ENCODE results near the gene BICDL1. TPM values are rescaled to one million over a fixed set of nuclear protein-coding genes. Genes with fewer than 3 reads are reported as not detected.
A peak's percentile ranks its signal among the peaks of the same experiment; 100 is the strongest.

The BICDL1 gene
- total and polyA plus RNA-seq, 2 experiments from 2014 or later, result not detected

DNA sequence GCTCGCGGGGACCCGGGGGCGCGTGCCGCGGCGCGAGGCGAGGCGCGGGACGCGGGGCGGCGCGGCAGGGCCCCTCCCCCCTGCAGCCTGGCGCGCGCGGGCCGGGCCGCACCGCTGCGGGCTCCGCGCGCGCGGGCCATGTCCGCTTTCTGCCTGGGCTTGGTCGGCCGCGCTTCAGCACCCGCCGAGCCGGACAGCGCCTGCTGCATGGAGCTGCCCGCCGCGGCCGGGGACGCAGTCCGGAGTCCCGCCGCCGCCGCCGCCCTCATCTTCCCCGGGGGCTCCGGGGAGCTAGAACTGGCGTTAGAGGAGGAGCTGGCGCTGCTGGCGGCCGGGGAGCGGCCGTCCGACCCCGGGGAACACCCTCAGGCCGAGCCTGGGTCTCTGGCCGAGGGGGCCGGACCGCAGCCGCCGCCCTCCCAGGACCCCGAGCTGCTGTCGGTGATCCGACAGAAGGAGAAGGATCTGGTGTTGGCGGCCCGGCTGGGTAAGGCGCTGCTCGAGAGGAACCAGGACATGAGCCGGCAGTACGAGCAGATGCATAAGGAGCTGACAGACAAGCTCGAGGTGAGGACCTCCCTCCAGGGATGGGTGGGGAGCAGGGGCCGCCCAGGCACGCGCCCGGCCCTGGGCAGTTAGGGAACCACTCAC lies 820 bp downstream of the BICDL1 start:
- Histone ChIP-seq H3K27me3 (replicated peaks; ENCODE audit: insufficient read depth) (peaks cover 51% of the 10 kb centered on the region), H3K4me3 (no peak overlapping the region)

DNA sequence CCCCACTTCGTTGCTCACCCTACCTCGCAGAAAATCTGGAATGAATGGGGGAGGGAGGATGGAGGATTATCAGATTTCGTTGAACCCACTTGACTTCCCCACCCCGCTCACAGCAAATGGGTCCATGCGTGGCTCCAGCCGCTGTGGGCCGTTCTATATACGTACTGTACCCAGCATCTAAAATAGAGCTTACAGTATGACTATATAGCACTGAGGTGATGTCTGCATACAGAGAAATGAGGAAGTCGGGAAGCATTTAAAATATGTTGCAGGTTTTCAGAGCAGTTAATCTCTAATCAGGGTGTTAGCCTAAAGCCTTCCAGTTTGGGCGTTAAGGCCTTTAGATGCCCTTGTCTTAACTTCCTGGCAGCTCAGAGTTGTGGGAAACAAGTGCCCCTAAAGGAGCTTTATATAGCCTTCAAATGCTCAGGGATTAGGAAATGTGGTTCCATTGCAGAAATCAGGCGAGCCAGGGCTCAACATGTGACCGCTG lies 1.4 kb downstream of the BICDL1 start:
- no peak overlapping the region for H2AFZ ChIP-seq
- in situ Hi-C loops (cut with MboI), result no loop called here

More for the DNA sequence above, 820 bp downstream of the BICDL1 start:
- H3F3A ChIP-seq (ENCODE audit: insufficient read depth), result 0 out of 2 replicates have a peak, but pooled peaks cover 7% of the 10 kb centered on the region
- 6% methylated on average over 33 to 47 of the region's 79 CpGs for WGBS, 2 experiments (ENCODE audit: low coverage in 1 of 2, low lambda C conversion rate in 2 of 2, missing lambda C conversion rate in 2 of 2)
- H3K79me2 ChIP-seq (ENCODE audit: insufficient read depth), result no peaks in the 10 kb centered on the region
- TF ChIP-seq EZH2 (IDR thresholded peaks at IDR 0.05; ENCODE audit: insufficient read depth, poor library complexity, severe bottlenecking), result no peak
- no peak for TF ChIP-seq EZH2phosphoT487 (IDR thresholded peaks at IDR 0.05; ENCODE audit: insufficient read depth, low read depth)
- no peak overlapping the region for H2AFZ ChIP-seq
- no peaks in the 10 kb centered on the region for H3K9me3 ChIP-seq (ENCODE audit: low read depth)
- H3K36me3 ChIP-seq (ENCODE audit: low read depth), result no peaks in the 10 kb centered on the region
- no peak overlapping the region for H3K27ac ChIP-seq
- H3K4me2 ChIP-seq (ENCODE audit: unreplicated experiment), result no peak overlapping the region
- in situ Hi-C loops (cut with MboI), result no loop called here
- H3K9ac ChIP-seq, result no peak overlapping the region
- DNase-seq, result peak; percentile 89
- H3K4me1 ChIP-seq (ENCODE audit: insufficient read depth), result no peaks in the 10 kb centered on the region
- H4K20me1 ChIP-seq (ENCODE audit: insufficient read depth), result no peaks in the 10 kb centered on the region
- no peaks in the 10 kb centered on the region for H3K9me2 ChIP-seq (ENCODE audit: insufficient read depth)

DNA sequence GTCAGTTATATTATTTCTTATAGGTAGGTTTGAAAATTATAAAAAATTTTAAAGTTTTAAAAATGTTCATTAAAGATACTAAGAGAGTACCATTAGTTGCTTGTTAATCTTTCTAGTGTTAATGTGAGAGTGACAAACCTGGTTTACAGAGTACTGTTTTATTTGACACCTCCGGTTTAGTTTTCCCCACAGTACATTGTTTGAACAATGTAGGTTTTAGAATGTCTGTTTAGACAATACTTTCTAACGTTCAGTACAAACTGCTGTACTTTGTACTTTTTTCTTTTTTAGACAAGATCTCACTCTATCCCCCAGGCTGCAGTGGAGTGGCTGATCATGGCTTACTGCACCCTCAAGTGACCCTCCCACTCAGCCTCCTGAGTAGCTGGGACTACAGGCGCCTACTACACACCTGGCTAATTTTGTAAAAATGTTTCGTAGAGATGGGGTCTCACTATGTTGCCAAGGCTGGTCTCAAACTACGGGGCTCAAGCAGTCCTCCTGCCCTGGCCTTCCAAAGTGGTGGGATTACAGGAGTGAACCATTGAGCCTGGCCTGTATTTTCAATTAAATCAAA lies 3.2 kb downstream of the BICDL1 start:
- no peaks in the 10 kb centered on the region for H3K79me2 ChIP-seq (ENCODE audit: insufficient read depth)
- WGBS, 2 experiments (ENCODE audit: low coverage in 1 of 2, low lambda C conversion rate in 2 of 2, missing lambda C conversion rate in 2 of 2), result 43 to 51% methylated on average over 5 of the region's 5 CpGs

More for the DNA sequence above, 1.4 kb downstream of the BICDL1 start:
- no peaks in the 10 kb centered on the region for H3K36me3 ChIP-seq (ENCODE audit: low read depth)
- no peaks in the 10 kb centered on the region for H3K9me2 ChIP-seq (ENCODE audit: insufficient read depth)
- H3K27me3 ChIP-seq (replicated peaks; ENCODE audit: insufficient read depth), result peaks cover 56% of the 10 kb centered on the region
- H3K4me1 ChIP-seq (ENCODE audit: insufficient read depth), result no peaks in the 10 kb centered on the region
- H3K4me3 ChIP-seq, result no peak overlapping the region
- 0 out of 2 replicates have a peak, but pooled peaks cover 7% of the 10 kb centered on the region for H3F3A ChIP-seq (ENCODE audit: insufficient read depth)
- H3K27ac ChIP-seq, result no peak overlapping the region
- no peaks in the 10 kb centered on the region for H4K20me1 ChIP-seq (ENCODE audit: insufficient read depth)
- no peaks in the 10 kb centered on the region for H3K79me2 ChIP-seq (ENCODE audit: insufficient read depth)
- WGBS, 2 experiments (ENCODE audit: low coverage in 1 of 2, low lambda C conversion rate in 2 of 2, missing lambda C conversion rate in 2 of 2), result 29 to 32% methylated on average over 12 of the region's 12 CpGs
- H3K9me3 ChIP-seq (ENCODE audit: low read depth), result no peaks in the 10 kb centered on the region
- DNase-seq, result no peak
- H3K9ac ChIP-seq, result no peak overlapping the region
- peak; percentile 40 for TF ChIP-seq EZH2 (IDR thresholded peaks at IDR 0.05; ENCODE audit: insufficient read depth, poor library complexity, severe bottlenecking)
- 0 out of 2 replicates have a peak, but pooled peaks have one; percentile 14 for TF ChIP-seq EZH2phosphoT487 (IDR thresholded peaks at IDR 0.05; ENCODE audit: insufficient read depth, low read depth)
- no peak overlapping the region for H3K4me2 ChIP-seq (ENCODE audit: unreplicated experiment)

DNA sequence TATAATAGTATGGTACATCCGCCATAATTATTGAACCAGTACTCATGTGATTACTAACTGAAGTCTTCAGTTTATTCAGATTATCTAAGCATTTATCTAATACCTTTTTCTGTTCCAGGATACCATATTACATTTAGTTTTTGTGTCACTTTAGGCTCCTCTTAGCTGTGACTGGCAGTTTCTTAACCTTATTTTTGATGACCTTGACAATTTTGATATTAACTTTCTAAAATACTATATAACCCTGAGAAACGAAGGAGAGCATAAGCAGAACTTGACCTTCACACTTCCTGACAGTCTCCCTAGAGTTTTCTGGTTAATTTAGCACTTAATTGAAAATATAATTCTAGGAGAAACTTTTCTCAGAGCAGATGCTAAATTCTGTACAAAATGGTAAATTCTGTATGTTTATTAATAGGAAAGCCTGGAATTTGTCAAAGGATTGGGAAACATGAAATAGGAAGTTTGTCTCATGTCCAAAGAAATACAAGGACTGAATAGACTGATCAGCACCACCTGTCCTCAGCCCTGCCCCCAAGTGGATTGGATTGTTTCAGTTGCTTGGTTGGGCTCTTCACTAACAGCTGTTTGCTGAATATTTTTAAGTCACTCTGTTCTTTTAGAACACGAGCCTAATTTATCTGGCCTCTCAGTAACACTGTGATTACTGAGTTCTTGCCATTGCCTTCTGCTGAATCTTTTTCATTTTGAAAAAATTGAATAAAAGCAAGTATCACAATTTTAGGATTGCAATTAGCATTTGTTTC lies 6.0 kb downstream of the BICDL1 start:
- H3K9me3 ChIP-seq (ENCODE audit: low read depth), result no peaks in the 10 kb centered on the region
- in situ Hi-C loops (cut with MboI), result no loop called here
- no peak for TF ChIP-seq EZH2 (IDR thresholded peaks at IDR 0.05; ENCODE audit: insufficient read depth, poor library complexity, severe bottlenecking)
- H2AFZ ChIP-seq, result no peak overlapping the region
- no peaks in the 10 kb centered on the region for H3K4me1 ChIP-seq (ENCODE audit: insufficient read depth)
- 9 to 15% methylated on average over 3 of the region's 3 CpGs for WGBS, 2 experiments (ENCODE audit: low coverage in 1 of 2, low lambda C conversion rate in 2 of 2, missing lambda C conversion rate in 2 of 2)
- no peak for DNase-seq
- no peak overlapping the region for H3K27ac ChIP-seq
- peaks cover 41% of the 10 kb centered on the region for H3K27me3 ChIP-seq (replicated peaks; ENCODE audit: insufficient read depth)
- H3K4me3 ChIP-seq, result no peak overlapping the region
- H3K9me2 ChIP-seq (ENCODE audit: insufficient read depth), result no peaks in the 10 kb centered on the region
- H3K36me3 ChIP-seq (ENCODE audit: low read depth), result no peaks in the 10 kb centered on the region
- no peaks in the 10 kb centered on the region for H4K20me1 ChIP-seq (ENCODE audit: insufficient read depth)
- no peaks in the 10 kb centered on the region for H3K79me2 ChIP-seq (ENCODE audit: insufficient read depth)
- no peaks in the 10 kb centered on the region for H3F3A ChIP-seq (ENCODE audit: insufficient read depth)
- H3K9ac ChIP-seq, result no peak overlapping the region
- H3K4me2 ChIP-seq (ENCODE audit: unreplicated experiment), result no peak overlapping the region

More for the DNA sequence above, 3.2 kb downstream of the BICDL1 start:
- Histone ChIP-seq H3K27me3 (replicated peaks; ENCODE audit: insufficient read depth) (peaks cover 42% of the 10 kb centered on the region), H3K9ac (no peak overlapping the region), H3K4me2 (ENCODE audit: unreplicated experiment) (no peak overlapping the region), H3F3A (ENCODE audit: insufficient read depth) (0 out of 2 replicates have a peak, but pooled peaks cover 7% of the 10 kb centered on the region), H3K36me3 (ENCODE audit: low read depth) (no peaks in the 10 kb centered on the region), H3K4me3 (no peak overlapping the region), H3K9me3 (ENCODE audit: low read depth) (no peaks in the 10 kb centered on the region), H4K20me1 (ENCODE audit: insufficient read depth) (no peaks in the 10 kb centered on the region), H3K4me1 (ENCODE audit: insufficient read depth) (no peaks in the 10 kb centered on the region), H3K27ac (no peak overlapping the region), H2AFZ (no peak overlapping the region), H3K9me2 (ENCODE audit: insufficient read depth) (no peaks in the 10 kb centered on the region)
- no peak for DNase-seq
- in situ Hi-C loops (cut with MboI), result no loop called here
- TF ChIP-seq EZH2phosphoT487 (IDR thresholded peaks at IDR 0.05; ENCODE audit: insufficient read depth, low read depth) (no peak), EZH2 (IDR thresholded peaks at IDR 0.05; ENCODE audit: insufficient read depth, poor library complexity, severe bottlenecking) (no peak)

Measured in GM23248 (cell line).